IMR-90 (cell line): ENCODE data around the gene VNN1. TPM values are rescaled to one million over a fixed set of nuclear protein-coding genes. Genes with fewer than 3 reads are reported as not detected.
A peak's percentile ranks its signal among the peaks of the same experiment; 100 is the strongest.

Experiments
- ATAC-seq: fragments of 200-7000 bp; cut with Tn5 transposase; 2 replicates; pipeline ENCODE4 v1.9.1; 2020; ENCODE audit warnings: low read depth, mild to moderate bottlenecking, moderate library complexity
- BruUV-seq: library from RNA; stranded (reverse); fragments of 400-500 nt; replicated peaks from 2 replicates; lab custom pipeline; 2021; lab: Mats Ljungman, UMichigan
- CTCF ChIA-PET: fragments of 300-600 bp; formaldehyde crosslinking; extraction: SDS; loops from one replicate; lab custom pipeline; 2021; ENCODE audit warnings: antibody characterized with exemption; lab: Yijun Ruan, JAX
- POLR2A ChIA-PET: fragments of 300-600 bp; sonication (Branson Sonifier 250); formaldehyde crosslinking; loops from one replicate; lab custom pipeline; 2022; ENCODE audit warnings: antibody characterized with exemption; ENCODE audit not compliant: unreplicated experiment; lab: Charles Lee
- DNase-seq: peaks from one replicate; pipeline ENCODE4 v3.0.0; 2013
- H2AFZ ChIP-seq: replicated peaks from 2 replicates; pipeline ENCODE3; 2013; ENCODE audit warnings: low read length, mild to moderate bottlenecking; ENCODE audit not compliant: poor library complexity
- H2AK5ac ChIP-seq: 2 replicates; pipeline ENCODE4 v1.6.1; 2013; ENCODE audit warnings: low read depth, low read length, inconsistent platforms
- H2AK9ac ChIP-seq: replicated peaks from 2 replicates; pipeline ENCODE3; 2013; ENCODE audit warnings: mild to moderate bottlenecking, low read depth, low read length, moderate library complexity; ENCODE audit not compliant: poor library complexity
- H2BK120ac ChIP-seq: 2 replicates; pipeline ENCODE4 v1.6.1; 2013; ENCODE audit warnings: low read depth, low read length, inconsistent platforms
- H2BK15ac ChIP-seq: 3 replicates; pipeline ENCODE4 v1.6.1; 2013; ENCODE audit warnings: low read depth, low read length, inconsistent platforms
- H2BK20ac ChIP-seq: 2 replicates; pipeline ENCODE4 v1.6.1; 2013; ENCODE audit warnings: low read depth, mild to moderate bottlenecking, inconsistent platforms, low read length, moderate library complexity
- H2BK5ac ChIP-seq: 2 replicates; pipeline ENCODE4 v1.6.1; 2013; ENCODE audit warnings: mild to moderate bottlenecking, low read depth, low read length, inconsistent platforms; ENCODE audit not compliant: poor library complexity, severe bottlenecking
- H3K14ac ChIP-seq: replicated peaks from 2 replicates; pipeline ENCODE4 v1.6.1; 2013; ENCODE audit warnings: low read depth, low read length, inconsistent platforms
- H3K18ac ChIP-seq: 2 replicates; pipeline ENCODE4 v1.6.1; 2013; ENCODE audit warnings: low read depth, low read length, control low read depth
- H3K23ac ChIP-seq: 2 replicates; pipeline ENCODE4 v1.6.1; 2013; ENCODE audit warnings: low read depth, low read length, inconsistent platforms
- H3K27ac ChIP-seq: 2 replicates; pipeline ENCODE4 v1.5.1; 2013; ENCODE audit warnings: mild to moderate bottlenecking, control low read depth, low read length; ENCODE audit not compliant: insufficient read depth
- H3K27me3 ChIP-seq: 2 replicates; pipeline ENCODE4 v1.6.1; 2013; ENCODE audit warnings: low read length; ENCODE audit not compliant: control insufficient read depth, insufficient read depth
- H3K36me3 ChIP-seq: 2 replicates; pipeline ENCODE4 v1.6.1; 2013; ENCODE audit warnings: low read length, mixed read lengths; ENCODE audit not compliant: control insufficient read depth, insufficient read depth
- H3K4ac ChIP-seq: 2 replicates; pipeline ENCODE4 v1.6.1; 2013; ENCODE audit warnings: low read depth, low read length, inconsistent platforms
- H3K4me1 ChIP-seq: 2 replicates; pipeline ENCODE4 v1.6.1; 2013; ENCODE audit warnings: low read length, mixed read lengths; ENCODE audit not compliant: control insufficient read depth, insufficient read depth
- H3K4me2 ChIP-seq: 2 replicates; pipeline ENCODE4 v1.6.1; 2013; ENCODE audit warnings: low read depth, mild to moderate bottlenecking, control low read depth, low read length, moderate library complexity
- H3K4me3 ChIP-seq: 2 replicates; pipeline ENCODE4 v1.5.1; 2013; ENCODE audit warnings: low read depth, mild to moderate bottlenecking, control low read depth, low read length, moderate library complexity; ENCODE audit not compliant: insufficient read depth
- H3K56ac ChIP-seq: 2 replicates; pipeline ENCODE4 v1.6.1; 2013; ENCODE audit warnings: low read length, inconsistent platforms; ENCODE audit not compliant: insufficient read depth; ENCODE audit errors: extremely low read depth
- H3K79me1 ChIP-seq, 2 experiments: 2 replicates each; pipeline ENCODE4 v1.6.1; 2013; ENCODE audit warnings: low read length in 2 of 2, inconsistent platforms in 1 of 2, low read depth in 1 of 2
- H3K9ac ChIP-seq: 2 replicates; pipeline ENCODE4 v1.6.1; 2013; ENCODE audit warnings: low read depth, low read length, control low read depth
- H3K9me1 ChIP-seq: 2 replicates; pipeline ENCODE4 v1.6.1; 2013; ENCODE audit warnings: low read length, inconsistent platforms; ENCODE audit not compliant: insufficient read depth
- H3K9me3 ChIP-seq: 2 replicates; pipeline ENCODE4 v1.6.1; 2013; ENCODE audit warnings: low read length; ENCODE audit not compliant: control insufficient read depth, insufficient read depth
- H4K20me1 ChIP-seq: 2 replicates; pipeline ENCODE4 v1.6.1; 2013; ENCODE audit warnings: low read length, inconsistent platforms; ENCODE audit not compliant: insufficient read depth
- H4K5ac ChIP-seq: 2 replicates; pipeline ENCODE4 v1.6.1; 2013; ENCODE audit warnings: mild to moderate bottlenecking, low read depth, low read length, control low read depth
- H4K8ac ChIP-seq, 2 experiments: 2 replicates each; pipeline ENCODE4 v1.6.1; 2013; ENCODE audit warnings: low read depth in 2 of 2, low read length in 2 of 2, control low read depth in 1 of 2, inconsistent platforms in 1 of 2
- H4K91ac ChIP-seq: 2 replicates; pipeline ENCODE4 v1.6.1; 2013; ENCODE audit warnings: low read depth, low read length, inconsistent platforms; ENCODE audit not compliant: insufficient read depth
- BHLHE40 ChIP-seq: fragments of 150-350 bp; IDR thresholded peaks from 2 replicates; pipeline ENCODE4 v1.6.1; 2016; ENCODE audit warnings: mild to moderate bottlenecking, low read depth, low read length
- CEBPB ChIP-seq: IDR thresholded peaks from 2 replicates; pipeline ENCODE4 v1.6.1; 2012; ENCODE audit warnings: low read depth, low read length, improper control_type of control experiment
- CHD1 ChIP-seq: IDR thresholded peaks from 2 replicates; pipeline ENCODE4 v1.6.1; 2012; ENCODE audit warnings: low read depth, low read length, improper control_type of control experiment
- CTCF ChIP-seq: conservative IDR thresholded peaks from 2 replicates; pipeline ENCODE4 v1.5.1; 2012; ENCODE audit warnings: mild to moderate bottlenecking, low read depth, low read length, improper control_type of control experiment
- MAFK ChIP-seq: IDR thresholded peaks from 2 replicates; pipeline ENCODE4 v1.6.1; 2012; ENCODE audit warnings: low read depth, low read length, improper control_type of control experiment
- MAZ ChIP-seq: IDR thresholded peaks from 2 replicates; pipeline ENCODE4 v1.6.1; 2012; ENCODE audit warnings: low read depth, mild to moderate bottlenecking, low read length, improper control_type of control experiment, moderate library complexity, borderline replicate concordance
- MXI1 ChIP-seq: IDR thresholded peaks from 2 replicates; pipeline ENCODE4 v1.6.1; 2012; ENCODE audit warnings: low read depth, mild to moderate bottlenecking, low read length, moderate library complexity, borderline replicate concordance
- NFE2L2 ChIP-seq: fragments of 150-350 bp; IDR thresholded peaks from 2 replicates; pipeline ENCODE4 v1.6.1; 2016; ENCODE audit warnings: low read depth, mild to moderate bottlenecking, low read length
- POLR2A ChIP-seq: IDR thresholded peaks from 2 replicates; pipeline ENCODE4 v1.6.1; 2012; ENCODE audit warnings: mild to moderate bottlenecking, low read depth, low read length
- RAD21 ChIP-seq: IDR thresholded peaks from 2 replicates; pipeline ENCODE4 v1.6.1; 2012; ENCODE audit warnings: low read length, improper control_type of control experiment
- RFX5 ChIP-seq: IDR thresholded peaks from 2 replicates; pipeline ENCODE4 v1.8.0; 2012; ENCODE audit warnings: low read depth, mild to moderate bottlenecking, low read length, moderate library complexity
- SMC3 ChIP-seq: fragments of 150-350 bp; IDR thresholded peaks from 2 replicates; pipeline ENCODE4 v1.6.1; 2016; ENCODE audit warnings: low read depth, mild to moderate bottlenecking, antibody characterized with exemption, low read length, moderate library complexity
- USF2 ChIP-seq: fragments of 150-350 bp; IDR thresholded peaks from 2 replicates; pipeline ENCODE4 v1.6.1; 2017; ENCODE audit warnings: mild to moderate bottlenecking, antibody characterized with exemption, low read length, low read depth
- WGBS, 2 experiments: methylation state at CpG; one replicate each; pipeline versions ENCODE4 v1.1.5 to v1.1.7; 2013; ENCODE audit warnings: missing lambda C conversion rate in 2 of 2; ENCODE audit not compliant: insufficient read length in 1 of 2; ENCODE audit errors: extremely low coverage in 2 of 2; 5-methylcytosine and 5-hydroxymethylcytosine counted together
- dilution Hi-C: fragments of 300-500 bp; cut with HindIII; formaldehyde crosslinking; loops from one replicate; pipeline ENCODE4 v1.14.3; 2018; ENCODE audit warnings: low sequenced_read_pairs; ENCODE audit not compliant: unreplicated experiment
- in situ Hi-C: fragments of 300-500 bp; cut with MboI; formaldehyde crosslinking; loops from 3 replicates; pipeline ENCODE4 v1.14.3; 2019; ENCODE audit warnings: low sequenced_read_pairs, inconsistent platforms, mixed read lengths
- intact Hi-C: fragments of 100-400 bp; cut with micrococcal nuclease; formaldehyde crosslinking; loops from 2 replicates; pipeline ENCODE4 v1.10.0; 2022
- polyA plus RNA-seq, 3 experiments: library from polyadenylated mRNA; depleted of rRNA; stranded (reverse); fragments of >200 nt; gene quantifications; 2 replicates each; pipeline ENCODE4 v1.2.3, GENCODE V29; 2012; ENCODE audit warnings: low replicate concordance in 1 of 3
- total RNA-seq: library from RNA; depleted of rRNA; stranded (reverse); fragments of >200 nt; gene quantifications from 2 replicates; pipeline ENCODE4 v1.2.3, GENCODE V29; 2012

The VNN1 gene
- total and polyA plus RNA-seq, 2 of the 4 experiments (the other 2 are of a cell fraction): 0.07 TPM; not detected in 1

DNA sequence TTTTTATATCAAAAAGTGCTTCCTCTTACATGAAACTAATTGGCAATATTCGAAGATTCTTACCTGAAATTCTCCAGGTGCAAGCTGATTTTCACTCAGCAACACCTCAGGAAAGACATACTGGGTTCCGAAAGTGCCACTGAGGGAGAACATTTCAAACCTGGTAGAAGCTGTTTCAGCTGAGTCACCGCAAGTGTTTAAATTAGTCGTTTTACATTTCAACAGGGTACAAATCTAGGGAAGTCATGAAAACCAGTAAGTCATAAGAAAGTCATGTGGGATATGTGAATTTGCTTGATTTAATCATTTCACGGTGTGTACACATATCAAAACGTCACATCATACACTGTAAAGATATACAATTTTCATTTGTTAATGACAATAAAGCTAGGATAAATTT is 29.6 kb downstream of the VNN1 start:
- dilution Hi-C loops: no loop called here
- CTCF ChIA-PET: interaction anchor here (0.9 kb wide), 1 partner anchor 17 kb away, joined by 3 read pairs; no protein-coding TSS in a partner anchor

More for the DNA sequence above, 29.6 kb downstream of the VNN1 start:
- H3K4ac ChIP-seq: no peak overlapping the region
- H3K4me3 ChIP-seq: no peak overlapping the region
- peak overlapping the region; percentile 59 for H2BK5ac ChIP-seq
- no peak overlapping the region for H2BK15ac ChIP-seq
- H3K36me3 ChIP-seq: no peaks in the 10 kb centered on the region
- no peak overlapping the region for H4K8ac ChIP-seq
- H3K18ac ChIP-seq: no peak overlapping the region
- DNase-seq (peak; percentile 34), ATAC-seq (no peak)
- no peak overlapping the region for H3K23ac ChIP-seq
- H2AFZ ChIP-seq: no peak overlapping the region
- WGBS, 2 experiments: no CpG with 5 or more reads among the region's 6 CpGs
- no peak overlapping the region for H4K5ac ChIP-seq
- H3K4me2 ChIP-seq: no peak overlapping the region
- no peak overlapping the region for H2AK9ac ChIP-seq
- H4K91ac ChIP-seq: no peak overlapping the region
- no peak overlapping the region for H2BK20ac ChIP-seq
- no peak overlapping the region for H3K27ac ChIP-seq
- H2AK5ac ChIP-seq: no peak overlapping the region
- H3K79me1 ChIP-seq: no peaks in the 10 kb centered on the region
- H2BK120ac ChIP-seq: no peak overlapping the region
- no peaks in the 10 kb centered on the region for H4K20me1 ChIP-seq
- in situ Hi-C loops (no loop called here), intact Hi-C loops (loop anchor here (5.0 kb wide), 1 partner anchor 33 kb away; no protein-coding TSS in a partner anchor)
- peaks cover 2% of the 10 kb centered on the region; the same call in 1 of the 2 replicates for H3K9me3 ChIP-seq
- H3K14ac ChIP-seq: no peak overlapping the region
- H3K9ac ChIP-seq: no peak overlapping the region
- POLR2A ChIA-PET: no interaction called here
- H3K56ac ChIP-seq: no peak overlapping the region
- TF ChIP-seq MAZ (no peak), RFX5 (no peak), RAD21 (no peak), BHLHE40 (no peak), CEBPB (no peak), POLR2A (no peak), CHD1 (no peak), NFE2L2 (no peak), SMC3 (no peak), MXI1 (no peak), CTCF (no peak), MAFK (no peak), USF2 (no peak)
- no TSS peak for BruUV-seq
- H3K4me1 ChIP-seq: peaks cover 2% of the 10 kb centered on the region
- H3K9me1 ChIP-seq: no peaks in the 10 kb centered on the region
- H3K27me3 ChIP-seq: no peaks in the 10 kb centered on the region
